CD14-positive monocyte (primary cell): ENCODE measurements around the gene CD79B. TPM values are rescaled to one million over a fixed set of nuclear protein-coding genes. Genes with fewer than 3 reads are reported as not detected.

Source experiments
- DNase-seq, 3 donors: peaks; one replicate each; pipeline ENCODE4 v3.0.0-alpha.2; 2011 to 2022
- H2AFZ ChIP-seq: 2 replicates; pipeline ENCODE4 v1.6.0; 2012; ENCODE audit warnings: mild to moderate bottlenecking, low read depth, low read length, inconsistent platforms; ENCODE audit not compliant: insufficient read depth, poor library complexity, severe bottlenecking
- H3K27ac ChIP-seq, 2 donors: 1 replicate in 1 of 2; 2 replicates in 1 of 2; pipeline ENCODE4 v1.5.1; 2012 to 2013; ENCODE audit warnings: low read length in 2 of 2, control low read depth in 1 of 2, inconsistent platforms in 1 of 2, low read depth in 1 of 2, mild to moderate bottlenecking in 1 of 2
- H3K27me3 ChIP-seq, 2 donors: one replicate each; pipeline versions ENCODE4 v1.6.0 to v1.6.1; 2011 to 2013; ENCODE audit warnings: low read length in 2 of 2; ENCODE audit not compliant: control insufficient read depth in 2 of 2, insufficient read depth in 2 of 2
- H3K36me3 ChIP-seq, 2 donors: replicated peaks in 1 of 2; 1 replicate in 1 of 2; 2 replicates in 1 of 2; pipeline versions ENCODE4 v1.5.1 to v1.6.1; 2012 to 2013; ENCODE audit warnings: low read length in 2 of 2, control low read depth in 1 of 2, inconsistent platforms in 1 of 2, mild to moderate bottlenecking in 1 of 2; ENCODE audit not compliant: insufficient read depth in 2 of 2, control insufficient read depth in 1 of 2
- H3K4me1 ChIP-seq, 2 donors: 1 replicate in 1 of 2; 2 replicates in 1 of 2; pipeline versions ENCODE4 v1.5.1 to v1.6.1; 2012 to 2013; ENCODE audit warnings: low read length in 2 of 2, control low read depth in 1 of 2, inconsistent platforms in 1 of 2, mild to moderate bottlenecking in 1 of 2, moderate library complexity in 1 of 2; ENCODE audit not compliant: insufficient read depth in 2 of 2, control insufficient read depth in 1 of 2
- H3K4me2 ChIP-seq: replicated peaks from 2 replicates; pipeline ENCODE3; 2012; ENCODE audit warnings: low read length, moderate library complexity, mild to moderate bottlenecking; ENCODE audit not compliant: poor library complexity, severe bottlenecking; ENCODE audit errors: extremely low read depth
- H3K4me3 ChIP-seq, 3 experiments: fragments of 200-600 bp in 1 of 3; sonication (generic) in 1 of 3; replicated peaks in 1 of 3; 1 replicate in 2 of 3; 2 replicates in 1 of 3; pipeline ENCODE4 v1.5.1; 2011 to 2013; ENCODE audit warnings: low read length in 3 of 3, mild to moderate bottlenecking in 3 of 3, control low read depth in 2 of 3, low read depth in 2 of 3, inconsistent platforms in 1 of 3, moderate library complexity in 1 of 3
- H3K79me2 ChIP-seq: 2 replicates; pipeline ENCODE4 v1.6.0; 2012; ENCODE audit warnings: mild to moderate bottlenecking, control low read depth, inconsistent platforms, low read length, moderate library complexity; ENCODE audit not compliant: insufficient read depth
- H3K9ac ChIP-seq: 2 replicates; pipeline ENCODE4 v1.6.0; 2017; ENCODE audit warnings: low read length, mild to moderate bottlenecking; ENCODE audit not compliant: insufficient read depth, poor library complexity, severe bottlenecking
- H3K9me3 ChIP-seq, 2 donors: replicated peaks in 1 of 2; 1 replicate in 1 of 2; 2 replicates in 1 of 2; pipeline versions ENCODE4 v1.5.1 to v1.6.1; 2012 to 2013; ENCODE audit warnings: low read length in 2 of 2, control low read depth in 1 of 2; ENCODE audit not compliant: control insufficient read depth in 1 of 2, insufficient read depth in 1 of 2
- H4K20me1 ChIP-seq: 2 replicates; pipeline ENCODE4 v1.6.0; 2012; ENCODE audit warnings: mild to moderate bottlenecking, low read length, control low read depth, moderate library complexity; ENCODE audit not compliant: insufficient read depth
- H3K27ac Mint-ChIP-seq, 7 donors: one replicate each; pipeline ENCODE4 v1.8.0; 2020; ENCODE audit warnings: mild to moderate bottlenecking in 7 of 7, mixed read lengths in 7 of 7, moderate library complexity in 6 of 7, inconsistent platforms in 2 of 7
- H3K27me3 Mint-ChIP-seq, 3 donors: one replicate each; pipeline ENCODE4 v1.8.0; 2021 to 2022; ENCODE audit warnings: low read depth in 3 of 3, mild to moderate bottlenecking in 3 of 3, mixed read lengths in 3 of 3, moderate library complexity in 3 of 3, inconsistent platforms in 1 of 3
- H3K36me3 Mint-ChIP-seq, 2 donors: one replicate each; pipeline ENCODE4 v1.8.0; 2020; ENCODE audit warnings: mixed read lengths in 2 of 2, inconsistent platforms in 1 of 2, mild to moderate bottlenecking in 1 of 2
- H3K4me1 Mint-ChIP-seq: one replicate; pipeline ENCODE4 v1.8.0; 2020; ENCODE audit warnings: mild to moderate bottlenecking, mixed read lengths
- H3K4me3 Mint-ChIP-seq, 2 donors: one replicate each; pipeline ENCODE4 v1.8.0; 2020; ENCODE audit warnings: mild to moderate bottlenecking in 2 of 2, mixed read lengths in 2 of 2, moderate library complexity in 1 of 2
- H3K9me3 Mint-ChIP-seq, 7 donors: one replicate each; pipeline ENCODE4 v1.8.0; 2020 to 2022; ENCODE audit warnings: mixed read lengths in 7 of 7, mild to moderate bottlenecking in 6 of 7, moderate library complexity in 6 of 7, inconsistent platforms in 2 of 7
- CTCF ChIP-seq: fragments of 200-600 bp; IDR thresholded peaks from one replicate; pipeline ENCODE4 v1.8.0; 2022; ENCODE audit warnings: antibody characterized with exemption, mild to moderate bottlenecking
- WGBS: methylation state at CpG from one replicate; pipeline ENCODE4 v1.1.5; 2013; ENCODE audit warnings: missing lambda C conversion rate; ENCODE audit not compliant: insufficient coverage; 5-methylcytosine and 5-hydroxymethylcytosine counted together
- intact Hi-C, 2 donors: fragments of 100-400 bp; cut with micrococcal nuclease; formaldehyde crosslinking; loops; one replicate each; pipeline versions ENCODE4 v1.15.0 to v1.15.1; 2023
- polyA plus RNA-seq, 3 donors: library from polyadenylated mRNA; depleted of rRNA in 1 of 3; unstranded in 2 of 3; stranded (reverse) in 1 of 3; fragments of 300-500 nt in 2 of 3; fragments of >200 nt in 1 of 3; fragmentation: Illumina TruSeq in 2 of 3; gene quantifications; 1 replicate in 2 of 3; 2 replicates in 1 of 3; pipeline ENCODE4 v1.2.3, GENCODE V29; 2012 to 2021

The CD79B gene
- polyA plus RNA-seq, 3 donors: 19.6 to 21.8 (median 20.9) TPM

DNA sequence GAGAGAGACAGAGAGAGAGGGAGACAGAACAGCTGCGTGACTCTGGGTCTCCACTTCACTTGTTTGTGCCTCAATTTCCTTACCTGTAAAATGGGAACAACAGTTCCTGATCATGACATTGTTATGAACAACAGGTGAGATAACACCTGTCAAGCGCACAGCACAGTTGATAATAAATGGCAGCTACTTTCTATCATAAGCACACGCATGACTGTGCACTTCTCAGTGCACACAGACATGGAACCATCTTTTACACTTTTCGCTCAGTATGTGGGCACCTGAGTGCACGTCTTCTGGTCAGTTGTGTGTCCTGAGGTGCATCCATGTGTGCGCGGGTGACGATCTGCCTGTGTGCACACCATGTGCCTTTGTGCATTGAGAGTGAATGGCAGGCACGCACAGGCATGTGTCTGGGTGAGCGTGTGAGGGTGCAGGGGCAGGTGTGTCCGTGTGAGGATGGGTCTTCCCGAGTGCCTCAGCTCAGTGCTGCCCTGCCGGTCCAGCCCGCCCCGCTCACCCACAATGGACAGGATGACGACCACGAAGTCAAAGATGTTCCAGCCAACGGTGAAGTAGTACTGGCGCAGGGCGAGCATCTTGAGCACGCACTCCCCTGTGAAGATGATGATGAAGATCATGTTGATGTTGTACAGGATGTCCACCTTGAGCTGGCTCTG is 10.3 kb upstream of the CD79B start:
- Histone ChIP-seq H3K4me3 (no peak overlapping the region), H3K79me2 (no peaks in the 10 kb centered on the region), H3K36me3 (no peaks in the 10 kb centered on the region), H3K4me2 (no peak overlapping the region), H3K27me3 (no peaks in the 10 kb centered on the region), H2AFZ (no peak overlapping the region), H4K20me1 (no peaks in the 10 kb centered on the region), H3K9ac (no peak overlapping the region), H3K9me3 (no peaks in the 10 kb centered on the region), H3K27ac (no peak overlapping the region), H3K4me1 (peaks cover 9 to 10% of the 10 kb centered on the region in 2 donors)
- no peak for DNase-seq
- TF ChIP-seq CTCF: no peak
- WGBS: 97% methylated on average over 20 of the region's 21 CpGs
- Mint-ChIP-seq H3K27ac (no peak overlapping the region), H3K4me1 (peaks cover 12% of the 10 kb centered on the region), H3K27me3 (peaks cover 2 to 3% (median 3%) of the 10 kb centered on the region in 3 donors), H3K4me3 (no peak overlapping the region), H3K36me3 (no peaks in the 10 kb centered on the region), H3K9me3 (peaks cover 0 to 1% (median 0%) of the 10 kb centered on the region in 7 donors)
- intact Hi-C loops: no loop called here

GRCh38 chr17:63941751-63942150 is 9.6 kb upstream of the CD79B start:
- Histone ChIP-seq H4K20me1 (no peaks in the 10 kb centered on the region), H3K4me2 (no peak overlapping the region), H3K27ac (no peak overlapping the region), H3K9ac (no peak overlapping the region), H3K79me2 (no peaks in the 10 kb centered on the region), H3K9me3 (no peaks in the 10 kb centered on the region), H3K27me3 (no peaks in the 10 kb centered on the region), H2AFZ (no peak overlapping the region), H3K4me1 (peaks cover 9 to 10% of the 10 kb centered on the region in 2 donors), H3K4me3 (no peak overlapping the region), H3K36me3 (no peaks in the 10 kb centered on the region)
- no peaks in the 10 kb centered on the region for H3K36me3 Mint-ChIP-seq
- 95% methylated on average over 23 of the region's 23 CpGs for WGBS
- no peak for TF ChIP-seq CTCF
- no peak for DNase-seq
- H3K9me3 Mint-ChIP-seq: peaks cover 0 to 1% (median 0%) of the 10 kb centered on the region in 7 donors
- intact Hi-C loops: no loop called here
- H3K4me1 Mint-ChIP-seq: peaks cover 12% of the 10 kb centered on the region
- H3K4me3 Mint-ChIP-seq: no peak overlapping the region
- H3K27me3 Mint-ChIP-seq: peaks cover 2 to 3% (median 3%) of the 10 kb centered on the region in 3 donors
- H3K27ac Mint-ChIP-seq: no peak overlapping the region
